Type B pancreatic cell (in vitro differentiated cells): Measurements from ENCODE around the gene IL25. TPM values are rescaled to one million over a fixed set of nuclear protein-coding genes. Genes with fewer than 3 reads are reported as not detected.
"Not testable (repeated sequence)": the region's sequence is repeated elsewhere in the genome, so short reads cannot be mapped to it uniquely, and the experiment has no call there.

Source experiments
- DNase-seq: peaks from one replicate; pipeline ENCODE4 v3.0.0; 2021; ENCODE audit warnings: mixed read lengths; ENCODE audit not compliant: unreplicated experiment; ENCODE audit errors: extremely low spot score
- H3K27ac Mint-ChIP-seq: 2 replicates; pipeline ENCODE4 v1.8.0; 2021; ENCODE audit warnings: mild to moderate bottlenecking, mixed read lengths
- H3K27me3 Mint-ChIP-seq: 2 replicates; pipeline ENCODE4 v1.8.0; 2021; ENCODE audit warnings: mixed read lengths
- H3K36me3 Mint-ChIP-seq: 2 replicates; pipeline ENCODE4 v1.8.0; 2021; ENCODE audit warnings: mixed read lengths
- H3K4me1 Mint-ChIP-seq: one replicate; pipeline ENCODE4 v1.8.0; 2021; ENCODE audit warnings: mixed read lengths; ENCODE audit not compliant: unreplicated experiment
- H3K4me3 Mint-ChIP-seq: 2 replicates; pipeline ENCODE4 v1.8.0; 2021; ENCODE audit warnings: mild to moderate bottlenecking, mixed read lengths
- H3K9me3 Mint-ChIP-seq: 2 replicates; pipeline ENCODE4 v1.8.0; 2021; ENCODE audit warnings: mixed read lengths
- CTCF ChIP-seq: fragments of 200-600 bp; sonication (generic); conservative IDR thresholded peaks from 2 replicates; pipeline ENCODE4 v1.5.0; 2021; ENCODE audit warnings: antibody characterized with exemption, mild to moderate bottlenecking
- total RNA-seq: library from RNA; stranded (reverse); gene quantifications from 2 replicates; pipeline ENCODE4 v1.2.1, GENCODE V29; 2021; ENCODE audit warnings: low replicate concordance

Gene IL25
- total RNA-seq, 1 donor from 2014 or later, result not detected

- H3K4me1 Mint-ChIP-seq, result peaks cover 9% of the 10 kb centered on the region
- no peak overlapping the region for H3K27ac Mint-ChIP-seq
- H3K9me3 Mint-ChIP-seq, result peaks cover 3% of the 10 kb centered on the region
- no peak for DNase-seq
- H3K4me3 Mint-ChIP-seq, result no peak overlapping the region
- H3K36me3 Mint-ChIP-seq, result no peaks in the 10 kb centered on the region
- H3K27me3 Mint-ChIP-seq, result peaks cover 10% of the 10 kb centered on the region
- no peak for TF ChIP-seq CTCF
These were observed 23.5 kb downstream of the IL25 start for GRCh38 chr14:23396126-23396525.

GRCh38 chr14:23396781-23397407 lies 24.3 kb downstream of the IL25 start:
- H3K4me3 Mint-ChIP-seq, result no peak overlapping the region
- peaks cover 3% of the 10 kb centered on the region for H3K9me3 Mint-ChIP-seq
- no peak for TF ChIP-seq CTCF
- H3K4me1 Mint-ChIP-seq, result peaks cover 9% of the 10 kb centered on the region
- peaks cover 10% of the 10 kb centered on the region for H3K27me3 Mint-ChIP-seq
- no peak overlapping the region for H3K27ac Mint-ChIP-seq
- no peak for DNase-seq
- H3K36me3 Mint-ChIP-seq, result no peaks in the 10 kb centered on the region

GRCh38 chr14:23398348-23398747 lies 25.7 kb downstream of the IL25 start:
- Mint-ChIP-seq H3K36me3 (no peaks in the 10 kb centered on the region), H3K4me3 (no peak overlapping the region), H3K4me1 (peaks cover 9% of the 10 kb centered on the region), H3K9me3 (peaks cover 3% of the 10 kb centered on the region), H3K27ac (no peak overlapping the region), H3K27me3 (peaks cover 7% of the 10 kb centered on the region)
- TF ChIP-seq CTCF, result no peak
- DNase-seq, result no peak

GRCh38 chr14:23399136-23399535 lies 26.5 kb downstream of the IL25 start:
- DNase-seq, result no peak
- Mint-ChIP-seq H3K27me3 (peaks cover 11% of the 10 kb centered on the region), H3K27ac (no peak overlapping the region), H3K4me3 (no peak overlapping the region), H3K36me3 (no peaks in the 10 kb centered on the region), H3K4me1 (peaks cover 9% of the 10 kb centered on the region), H3K9me3 (no peaks in the 10 kb centered on the region)
- no peak for TF ChIP-seq CTCF

- no peak for DNase-seq
- TF ChIP-seq CTCF, result no peak
- Mint-ChIP-seq H3K36me3 (no peaks in the 10 kb centered on the region), H3K27ac (peak overlapping the region; percentile 51), H3K4me3 (no peak overlapping the region), H3K4me1 (peaks cover 9% of the 10 kb centered on the region), H3K9me3 (no peaks in the 10 kb centered on the region), H3K27me3 (peaks cover 11% of the 10 kb centered on the region)
These were observed 27.0 kb downstream of the IL25 start for GRCh38 chr14:23399591-23399990.

- not testable (repeated sequence) for H3K9me3 Mint-ChIP-seq, H3K4me1 Mint-ChIP-seq, H3K27ac Mint-ChIP-seq, DNase-seq, H3K4me3 Mint-ChIP-seq, H3K36me3 Mint-ChIP-seq
- peaks cover 15% of the 10 kb centered on the region for H3K27me3 Mint-ChIP-seq
These were observed 28.0 kb downstream of the IL25 start for GRCh38 chr14:23400496-23401149.
